GM18511 (cell line): Measurements from ENCODE around the gene TIMM22.

Experiments
- ATAC-seq: cut with Tn5 transposase; IDR thresholded peaks from one replicate; pipeline ENCODE4 v1.9.1; 2021; ENCODE audit warnings: mild to moderate bottlenecking, moderate library complexity; ENCODE audit not compliant: unreplicated experiment

The TIMM22 gene

GRCh38 chr17:1001640-1002411, 4.9 kb downstream of the TIMM22 start:
- ATAC-seq: no peak

- ATAC-seq: no peak
Measured at GRCh38 chr17:1002412-1002753, 5.5 kb downstream of the TIMM22 start.

- no peak for ATAC-seq
Measured at GRCh38 chr17:1002771-1003555, 6.0 kb downstream of the TIMM22 start.

- no peak for ATAC-seq
Measured at GRCh38 chr17:1003633-1003971, 6.7 kb downstream of the TIMM22 start.

GRCh38 chr17:1003972-1004768, 7.2 kb downstream of the TIMM22 start:
- ATAC-seq: no peak

- ATAC-seq: no peak
Measured at GRCh38 chr17:1004769-1005295, 7.9 kb downstream of the TIMM22 start.

GRCh38 chr17:1005361-1005946, 8.5 kb downstream of the TIMM22 start:
- no peak for ATAC-seq

GRCh38 chr17:1006054-1006453, 9.1 kb downstream of the TIMM22 start:
- no peak for ATAC-seq

- ATAC-seq: no peak
Measured at GRCh38 chr17:1007310-1008007, 10.5 kb downstream of the TIMM22 start.

GRCh38 chr17:1008008-1008761, 11.3 kb downstream of the TIMM22 start:
- no peak for ATAC-seq

GRCh38 chr17:1009229-1010085, 12.5 kb downstream of the TIMM22 start:
- ATAC-seq: no peak

- ATAC-seq: no peak
Measured at GRCh38 chr17:1010086-1010450, 13.1 kb downstream of the TIMM22 start.

- no peak for ATAC-seq
Measured at GRCh38 chr17:1010586-1010985, 13.7 kb downstream of the TIMM22 start.

GRCh38 chr17:1011138-1011537, 14.2 kb downstream of the TIMM22 start:
- ATAC-seq: no peak

- ATAC-seq: no peak
Measured at GRCh38 chr17:1011760-1012735, 15.1 kb downstream of the TIMM22 start.

- ATAC-seq: no peak
Measured at GRCh38 chr17:1012823-1013728, 16.1 kb downstream of the TIMM22 start.

- no peak for ATAC-seq
Measured at GRCh38 chr17:1013729-1014090, 16.8 kb downstream of the TIMM22 start.
